ENCODE results near the gene CFH.
"Not testable (repeated sequence)": the region's sequence is repeated elsewhere in the genome, so short reads cannot be mapped to it uniquely, and the experiment has no call there.

The CFH gene

DNA sequence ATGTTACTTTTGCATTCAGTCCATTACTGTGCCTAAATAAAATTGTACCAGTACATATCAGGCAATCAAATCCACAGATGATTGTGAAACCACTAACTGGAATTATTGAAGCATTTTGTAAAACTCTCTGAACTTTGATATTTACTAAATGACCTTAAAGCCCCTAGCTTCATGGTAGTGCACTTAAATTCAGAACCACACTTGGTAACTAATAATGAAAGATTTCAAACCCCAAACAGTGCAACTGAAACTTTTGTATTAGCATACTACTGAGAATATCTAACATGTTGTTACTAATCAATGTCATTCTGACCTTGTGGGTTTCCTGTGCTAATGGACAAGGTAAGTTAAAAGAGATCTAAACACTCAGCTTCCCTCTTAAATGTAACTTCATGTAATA is 122.8 kb downstream of the CFH start, which contains the start of gene CFHR3:
CFHR3 (plus strand) TSS at position 238 of the 400 bp plus-strand sequence; CDS start at position 285, 47 bp downstream.
- no peak within 1 kb of the TSS for H3K4me3 ChIP-seq (ENCODE audit: low read depth, low read length)
- TF ChIP-seq, protein P1, sequence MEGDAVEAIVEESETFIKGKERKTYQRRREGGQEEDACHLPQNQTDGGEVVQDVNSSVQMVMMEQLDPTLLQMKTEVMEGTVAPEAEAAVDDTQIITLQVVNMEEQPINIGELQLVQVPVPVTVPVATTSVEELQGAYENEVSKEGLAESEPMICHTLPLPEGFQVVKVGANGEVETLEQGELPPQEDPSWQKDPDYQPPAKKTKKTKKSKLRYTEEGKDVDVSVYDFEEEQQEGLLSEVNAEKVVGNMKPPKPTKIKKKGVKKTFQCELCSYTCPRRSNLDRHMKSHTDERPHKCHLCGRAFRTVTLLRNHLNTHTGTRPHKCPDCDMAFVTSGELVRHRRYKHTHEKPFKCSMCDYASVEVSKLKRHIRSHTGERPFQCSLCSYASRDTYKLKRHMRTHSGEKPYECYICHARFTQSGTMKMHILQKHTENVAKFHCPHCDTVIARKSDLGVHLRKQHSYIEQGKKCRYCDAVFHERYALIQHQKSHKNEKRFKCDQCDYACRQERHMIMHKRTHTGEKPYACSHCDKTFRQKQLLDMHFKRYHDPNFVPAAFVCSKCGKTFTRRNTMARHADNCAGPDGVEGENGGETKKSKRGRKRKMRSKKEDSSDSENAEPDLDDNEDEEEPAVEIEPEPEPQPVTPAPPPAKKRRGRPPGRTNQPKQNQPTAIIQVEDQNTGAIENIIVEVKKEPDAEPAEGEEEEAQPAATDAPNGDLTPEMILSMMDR (conservative IDR thresholded peaks at IDR 0.05; ENCODE audit: low read depth, low read length): no peak
- no peak for DNase-seq (ENCODE audit: low read depth)

DNA sequence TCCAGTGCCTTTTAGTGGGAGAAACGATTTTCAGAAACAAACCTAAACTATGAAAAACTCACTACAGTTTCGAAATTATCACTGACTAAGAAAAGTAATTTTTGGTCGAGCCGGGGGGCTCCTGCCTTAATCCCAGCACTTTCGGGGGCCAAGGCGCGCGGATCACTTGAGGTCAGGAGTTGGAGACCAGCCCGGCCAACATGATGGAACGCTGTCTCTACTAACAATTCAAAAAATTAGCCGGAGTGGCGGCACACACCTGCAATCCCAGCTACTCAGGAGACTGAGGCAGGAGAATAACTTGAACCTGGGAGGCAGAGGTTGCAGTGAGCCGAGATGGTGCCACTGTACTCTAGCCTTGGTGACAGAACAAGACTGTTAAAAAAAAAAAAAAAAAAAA is 125.8 kb downstream of the CFH start:
- TF ChIP-seq, protein P1 (conservative IDR thresholded peaks at IDR 0.05; ENCODE audit: low read depth, low read length): no peak
- DNase-seq (ENCODE audit: low read depth): no peak
- no peak overlapping the region for H3K4me3 ChIP-seq (ENCODE audit: low read depth, low read length)

DNA sequence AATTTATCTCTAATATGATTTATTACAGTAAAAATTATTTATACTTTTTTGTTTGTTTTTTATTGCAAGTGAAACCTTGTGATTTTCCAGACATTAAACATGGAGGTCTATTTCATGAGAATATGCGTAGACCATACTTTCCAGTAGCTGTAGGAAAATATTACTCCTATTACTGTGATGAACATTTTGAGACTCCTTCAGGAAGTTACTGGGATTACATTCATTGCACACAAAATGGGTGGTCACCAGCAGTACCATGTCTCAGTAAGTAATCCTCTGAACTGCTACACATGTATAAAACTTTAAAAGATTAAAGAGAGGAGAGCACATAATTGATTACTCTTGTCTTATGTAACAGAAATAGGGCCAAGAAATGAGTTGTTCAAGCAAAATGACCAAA is 127.2 kb downstream of the CFH start:
- TF ChIP-seq, protein P1 (conservative IDR thresholded peaks at IDR 0.05; ENCODE audit: low read depth, low read length): no peak
- peak; percentile 6 for DNase-seq (ENCODE audit: low read depth)
- no peak overlapping the region for H3K4me3 ChIP-seq (ENCODE audit: low read depth, low read length)

DNA sequence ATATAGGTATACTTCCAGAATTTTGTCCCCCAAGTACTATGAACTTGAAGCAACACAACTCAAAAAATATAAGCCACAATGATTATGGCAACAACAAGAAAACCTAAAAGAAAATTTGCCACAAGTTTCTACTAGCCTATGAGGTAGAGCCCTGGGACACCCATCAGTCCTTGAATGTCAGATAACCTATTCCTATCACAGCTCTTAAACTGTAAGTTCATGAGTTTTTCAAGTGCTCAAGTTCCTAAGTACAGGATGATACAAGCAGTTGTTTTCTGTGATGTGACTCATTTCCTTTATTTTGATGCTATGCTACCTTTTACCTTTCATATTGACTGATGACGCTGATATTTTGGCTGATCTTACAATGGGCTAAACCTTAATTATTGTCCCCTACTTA is 139.4 kb downstream of the CFH start:
- H3K4me3 ChIP-seq (ENCODE audit: low read depth, low read length); DNase-seq (ENCODE audit: low read depth): not testable (repeated sequence)

DNA sequence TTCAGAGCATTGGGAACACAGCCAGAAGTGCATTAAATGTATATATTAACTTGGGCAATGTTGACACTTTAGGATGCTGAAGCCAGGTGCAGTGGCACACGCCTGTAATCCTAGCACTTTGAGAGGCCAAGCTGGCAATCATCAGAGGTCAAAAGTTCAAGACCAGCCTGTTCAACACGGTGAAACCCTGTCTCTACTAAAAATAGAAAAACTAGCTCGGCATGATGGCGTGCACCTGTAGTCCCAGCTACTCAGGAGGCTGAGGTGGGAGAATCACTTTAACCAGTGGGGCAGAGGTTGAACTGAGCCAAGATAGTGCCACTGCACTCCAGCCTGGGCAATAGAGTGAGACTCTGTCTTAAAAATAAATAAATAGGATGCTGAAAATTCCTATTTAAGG is 142.3 kb downstream of the CFH start:
- H3K4me3 ChIP-seq (ENCODE audit: low read depth, low read length); DNase-seq (ENCODE audit: low read depth): not testable (repeated sequence)

Data from choroid plexus epithelial cell (primary cell).